ENCODE data around the gene CREB3L2. TPM values are rescaled to one million over a fixed set of nuclear protein-coding genes. Genes with fewer than 3 reads are reported as not detected.

CREB3L2 gene
- total RNA-seq, 1 experiment from 2014 or later: 18.1 TPM

- peaks cover 48% of the 10 kb centered on the region for H3K4me1 ChIP-seq (ENCODE audit: insufficient read depth, low read length)
- TF ChIP-seq CTCF (conservative IDR thresholded peaks at IDR 0.05; ENCODE audit: low read depth, low read length): no peak
- no peak for TF ChIP-seq EZH2 (IDR thresholded peaks at IDR 0.05; ENCODE audit: low read length, unreplicated experiment)
- no peak for TF ChIP-seq EZH2phosphoT487 (IDR thresholded peaks at IDR 0.05; ENCODE audit: borderline replicate concordance, low read length)
- peak; percentile 25 for ATAC-seq
- no peaks in the 10 kb centered on the region for H3K9me3 ChIP-seq (ENCODE audit: low read length)
- POLR2A ChIA-PET (ENCODE audit: unreplicated experiment): no interaction called here
- H3K79me2 ChIP-seq (ENCODE audit: low read length): peaks cover 43% of the 10 kb centered on the region
- no peaks in the 10 kb centered on the region for H3K27me3 ChIP-seq (ENCODE audit: low read length)
- H4K20me1 ChIP-seq (ENCODE audit: low read length): no peaks in the 10 kb centered on the region
- H3F3A ChIP-seq (ENCODE audit: low read length, unreplicated experiment): no peaks in the 10 kb centered on the region
- intact Hi-C loops (cut with micrococcal nuclease): loop anchor here (1.0 kb wide), 1 partner anchor 51 kb away; no protein-coding TSS in a partner anchor
- H3K9ac ChIP-seq (ENCODE audit: low read length): peak overlapping the region; percentile 47
- H3K4me3 ChIP-seq (ENCODE audit: low read length): no peak overlapping the region
- H3K9me2 ChIP-seq (replicated peaks; ENCODE audit: low read length): no peaks in the 10 kb centered on the region
- peak overlapping the region; percentile 17; the same call in 1 of the 2 replicates for H2AFZ ChIP-seq (ENCODE audit: low read length)
- H3K4me2 ChIP-seq (ENCODE audit: low read length): peak overlapping the region; percentile 56
- CTCF ChIA-PET: no interaction called here
- H3K27ac ChIP-seq (ENCODE audit: low read length): peak overlapping the region; percentile 82
- H3K36me3 ChIP-seq (ENCODE audit: low read depth, low read length): no peaks in the 10 kb centered on the region; the same call in 1 of the 2 replicates
- peak; percentile 39 for DNase-seq
- no TSS peak for BruUV-seq (replicated peaks)
These were observed 20.7 kb downstream of the CREB3L2 start for GRCh38 chr7:137981175-137981574.

- DNase-seq: no peak
- Histone ChIP-seq H3K9ac (ENCODE audit: low read length) (no peak overlapping the region), H3K4me3 (ENCODE audit: low read length) (no peak overlapping the region), H3K9me3 (ENCODE audit: low read length) (no peaks in the 10 kb centered on the region), H3K27me3 (ENCODE audit: low read length) (no peaks in the 10 kb centered on the region), H3K79me2 (ENCODE audit: low read length) (peaks cover 40% of the 10 kb centered on the region), H4K20me1 (ENCODE audit: low read length) (no peaks in the 10 kb centered on the region), H3K27ac (ENCODE audit: low read length) (0 out of 2 replicates have a peak overlapping the region, but pooled peaks have one; percentile 82), H3K36me3 (ENCODE audit: low read depth, low read length) (no peaks in the 10 kb centered on the region; the same call in 1 of the 2 replicates), H3K9me2 (replicated peaks; ENCODE audit: low read length) (no peaks in the 10 kb centered on the region), H2AFZ (ENCODE audit: low read length) (no peak overlapping the region), H3K4me2 (ENCODE audit: low read length) (no peak overlapping the region), H3F3A (ENCODE audit: low read length, unreplicated experiment) (no peaks in the 10 kb centered on the region), H3K4me1 (ENCODE audit: insufficient read depth, low read length) (peaks cover 48% of the 10 kb centered on the region)
- intact Hi-C loops (cut with micrococcal nuclease): no loop called here
- CTCF ChIA-PET: no interaction called here
- BruUV-seq (replicated peaks): no TSS peak
- POLR2A ChIA-PET (ENCODE audit: unreplicated experiment): no interaction called here
- no peak for ATAC-seq
- TF ChIP-seq EZH2 (IDR thresholded peaks at IDR 0.05; ENCODE audit: low read length, unreplicated experiment): no peak
- TF ChIP-seq EZH2phosphoT487 (IDR thresholded peaks at IDR 0.05; ENCODE audit: borderline replicate concordance, low read length): no peak
- TF ChIP-seq CTCF (conservative IDR thresholded peaks at IDR 0.05; ENCODE audit: low read depth, low read length): no peak
These were observed 21.6 kb downstream of the CREB3L2 start for GRCh38 chr7:137980308-137980707.

- Histone ChIP-seq H3K4me3 (ENCODE audit: low read length) (no peak overlapping the region), H2AFZ (ENCODE audit: low read length) (no peak overlapping the region), H3K4me2 (ENCODE audit: low read length) (peak overlapping the region; percentile 68), H3K9me3 (ENCODE audit: low read length) (no peaks in the 10 kb centered on the region), H3K9ac (ENCODE audit: low read length) (peak overlapping the region; percentile 67), H3F3A (ENCODE audit: low read length, unreplicated experiment) (no peaks in the 10 kb centered on the region), H3K9me2 (replicated peaks; ENCODE audit: low read length) (no peaks in the 10 kb centered on the region), H3K36me3 (ENCODE audit: low read depth, low read length) (no peaks in the 10 kb centered on the region; the same call in 1 of the 2 replicates), H3K4me1 (ENCODE audit: insufficient read depth, low read length) (peaks cover 48% of the 10 kb centered on the region), H3K79me2 (ENCODE audit: low read length) (peaks cover 40% of the 10 kb centered on the region), H4K20me1 (ENCODE audit: low read length) (no peaks in the 10 kb centered on the region), H3K27me3 (ENCODE audit: low read length) (no peaks in the 10 kb centered on the region), H3K27ac (ENCODE audit: low read length) (peak overlapping the region; percentile 94)
- BruUV-seq (replicated peaks): no TSS peak
- TF ChIP-seq EZH2 (IDR thresholded peaks at IDR 0.05; ENCODE audit: low read length, unreplicated experiment) (no peak), EZH2phosphoT487 (IDR thresholded peaks at IDR 0.05; ENCODE audit: borderline replicate concordance, low read length) (no peak), CTCF (conservative IDR thresholded peaks at IDR 0.05; ENCODE audit: low read depth, low read length) (no peak)
- intact Hi-C loops (cut with micrococcal nuclease): loop anchor here (1.0 to 2.0 kb wide), 2 partner anchors 8 to 24 kb away; partner anchors contain the start of gene CREB3L2
- ATAC-seq: peak; percentile 82
- DNase-seq: peak; percentile 92
- POLR2A ChIA-PET (ENCODE audit: unreplicated experiment): no interaction called here
- CTCF ChIA-PET: no interaction called here
These were observed 23.2 kb downstream of the CREB3L2 start for GRCh38 chr7:137978464-137979237.

All from PC-3 (cell line).